HG02763 (cell line): Measurements from ENCODE around the gene PDE4A.
"Not testable (repeated sequence)": the region's sequence is repeated elsewhere in the genome, so short reads cannot be mapped to it uniquely, and the experiment has no call there.

ENCODE experiments used
- ATAC-seq: cut with Tn5 transposase; IDR thresholded peaks from one replicate; pipeline ENCODE4 v1.9.1; 2021; ENCODE audit warnings: mild to moderate bottlenecking, moderate library complexity; ENCODE audit not compliant: unreplicated experiment

PDE4A gene

GRCh38 chr19:10420444-10421239 is at the start of gene PDE4A:
Gene PDE4A (plus strand): TSS chr19:10420538. CDS start chr19:10420765, 227 bp downstream.
- no peak for ATAC-seq

- ATAC-seq, result no peak
Observed at GRCh38 chr19:10372690-10373089, 47.6 kb upstream of the PDE4A start.

- no peak for ATAC-seq
Observed at GRCh38 chr19:10374931-10375330, 45.4 kb upstream of the PDE4A start.

DNA sequence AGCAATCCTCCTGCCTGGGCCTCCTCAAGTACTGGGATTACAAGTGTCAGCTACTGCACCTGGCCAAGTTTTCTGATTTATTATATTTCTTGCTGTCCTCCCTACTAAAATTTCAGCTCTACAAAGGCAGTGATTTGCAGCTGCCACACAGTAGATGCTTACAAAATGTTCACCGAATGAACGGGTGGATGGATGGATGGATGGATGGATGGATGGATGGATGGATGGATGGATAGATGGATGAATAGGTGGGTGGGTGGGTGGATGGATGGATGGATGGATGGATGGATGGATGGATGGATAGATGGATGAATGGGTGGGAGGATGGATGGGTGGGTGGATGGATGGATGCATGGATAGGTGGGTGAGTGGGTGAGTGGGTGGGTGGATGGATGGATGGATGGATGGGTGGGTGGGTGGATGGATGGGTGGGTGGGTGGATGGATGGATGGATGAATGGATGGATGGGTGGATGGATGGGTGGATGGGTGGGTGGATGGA is 43.1 kb upstream of the PDE4A start:
- not testable (repeated sequence) for ATAC-seq

DNA sequence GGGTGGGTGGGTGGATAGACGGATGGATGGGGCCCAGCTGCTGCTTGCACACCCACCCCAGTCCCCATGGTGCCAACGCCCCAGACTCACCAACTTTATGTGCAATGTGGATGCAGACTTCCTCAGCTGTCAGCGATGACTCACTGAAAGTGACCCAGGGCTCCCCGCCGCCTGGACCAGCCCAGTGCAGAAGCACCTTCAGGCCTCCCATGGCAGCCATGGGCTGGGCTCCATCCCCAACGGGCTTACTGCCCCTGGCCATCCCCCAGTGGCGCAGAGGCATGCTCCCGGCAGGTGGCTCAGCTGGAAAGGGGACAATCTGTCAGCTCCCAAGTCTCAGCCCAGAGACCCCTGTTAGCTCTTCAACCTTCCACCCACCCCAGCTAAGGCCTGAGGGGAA is 42.2 kb upstream of the PDE4A start:
- ATAC-seq, result no peak

GRCh38 chr19:10379880-10380312 is 40.4 kb upstream of the PDE4A start:
- ATAC-seq, result no peak

DNA sequence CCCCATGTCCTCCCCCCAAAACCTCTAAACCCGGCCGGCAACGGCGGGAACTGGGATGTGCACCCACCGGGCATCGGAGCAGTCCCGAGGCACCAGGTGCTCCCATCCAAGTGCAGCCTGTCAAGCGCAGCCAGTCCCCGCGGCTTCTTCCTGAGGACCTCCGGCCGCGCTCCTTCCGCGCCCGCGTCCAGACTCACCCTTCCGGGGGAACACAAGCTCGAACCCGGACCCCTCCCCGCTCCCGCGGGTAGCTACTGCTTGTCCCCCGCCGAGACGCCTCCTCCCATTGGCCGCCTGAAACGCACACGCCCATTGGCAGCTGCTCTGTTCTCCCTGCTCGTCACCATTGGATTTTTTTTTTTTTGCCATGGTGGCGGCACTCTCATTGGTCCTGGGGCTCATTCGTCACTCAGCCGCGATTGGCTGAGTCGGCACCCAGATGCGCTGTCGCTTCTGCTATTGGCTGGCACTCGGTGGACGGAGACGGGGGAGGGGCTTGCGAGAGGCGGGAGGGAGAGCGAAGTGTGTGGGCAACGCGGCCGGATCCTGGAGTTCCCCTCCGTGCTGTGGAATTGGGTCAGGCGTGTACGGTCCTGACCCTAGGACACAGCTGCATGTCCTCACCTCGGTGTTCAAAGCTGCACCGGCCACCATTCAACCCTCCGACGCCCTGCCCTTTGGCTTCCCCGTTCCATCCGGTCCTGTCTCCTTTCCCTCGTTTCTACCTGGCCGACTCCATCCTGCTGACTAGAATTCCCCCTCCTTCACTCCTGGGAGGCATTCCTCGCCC is 39.8 kb upstream of the PDE4A start, which contains the start of gene TYK2:
Gene TYK2, minus strand, starts transcription at position 260 of the 790 bp plus-strand sequence. CDS start 2,166 bp downstream, outside the sequence.
- peak; percentile 94 for ATAC-seq

GRCh38 chr19:10383223-10383499 is 37.2 kb upstream of the PDE4A start:
- ATAC-seq, result not testable (repeated sequence)

DNA sequence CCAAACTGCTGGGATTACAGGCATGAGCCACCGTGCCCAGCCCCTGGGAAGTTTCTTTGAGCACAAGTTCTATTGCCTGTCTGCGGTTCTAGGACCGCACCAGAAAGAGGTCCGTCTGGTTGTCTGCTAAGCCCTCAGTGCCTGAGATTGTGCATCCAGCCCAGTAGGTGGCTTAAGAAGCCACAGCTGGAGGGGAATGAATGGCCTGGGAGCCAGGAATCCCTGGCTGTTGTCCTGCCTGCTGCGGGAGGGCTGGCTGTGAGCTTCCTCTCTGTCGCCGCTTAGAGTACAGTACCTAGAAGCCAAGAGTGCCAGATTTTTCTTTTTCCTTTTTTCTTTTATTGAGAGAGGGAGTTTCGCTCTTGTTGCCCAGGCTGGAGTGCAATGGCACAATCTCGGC is 35.8 kb upstream of the PDE4A start:
- no peak for ATAC-seq

GRCh38 chr19:10388957-10389356 is 31.4 kb upstream of the PDE4A start:
- no peak for ATAC-seq

DNA sequence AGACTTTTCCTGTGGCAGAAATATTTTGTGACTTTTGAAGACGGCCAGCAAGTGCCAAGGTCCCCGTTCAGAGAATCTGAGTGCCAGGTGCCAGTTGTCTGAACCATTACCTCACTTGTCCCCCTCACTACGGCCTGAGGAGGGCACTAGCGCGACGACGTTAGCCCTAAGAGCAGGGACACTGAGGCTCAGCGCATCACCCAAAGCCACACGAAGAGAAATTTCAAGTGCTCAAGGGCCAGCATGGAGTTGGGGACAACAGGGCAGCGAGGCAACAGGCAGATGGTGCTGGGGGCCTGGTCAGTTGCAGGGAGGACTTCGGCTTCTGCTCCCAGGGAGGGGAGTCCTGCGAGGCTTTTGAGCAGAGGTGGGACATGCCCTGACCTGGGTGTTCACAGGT is 30.5 kb upstream of the PDE4A start:
- no peak for ATAC-seq

- ATAC-seq, result no peak
Observed at GRCh38 chr19:10390652-10391286, 29.6 kb upstream of the PDE4A start.

- ATAC-seq, result no peak
Observed at GRCh38 chr19:10392120-10392519, 28.2 kb upstream of the PDE4A start.

GRCh38 chr19:10393137-10393536 is 27.2 kb upstream of the PDE4A start:
- no peak for ATAC-seq

DNA sequence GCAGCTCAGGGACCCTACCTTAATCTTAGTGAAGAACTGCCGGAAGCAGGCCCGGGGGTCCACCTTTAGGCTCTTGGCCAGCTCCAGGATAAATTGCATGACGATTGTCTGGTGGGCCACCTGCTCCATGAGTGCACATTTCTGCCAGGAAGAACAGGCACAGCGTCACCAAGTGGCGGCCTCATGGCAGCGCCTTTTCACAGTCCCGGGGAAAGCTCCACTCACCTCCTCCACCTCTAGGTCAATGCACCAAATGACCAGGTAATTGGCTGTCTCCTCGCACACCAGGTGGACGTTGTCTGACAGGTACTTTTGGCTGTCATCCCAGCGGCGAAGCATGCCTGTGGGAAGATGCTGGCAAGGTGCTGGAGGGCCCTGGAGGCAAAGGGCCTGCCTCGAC is 25.3 kb upstream of the PDE4A start:
- no peak for ATAC-seq

DNA sequence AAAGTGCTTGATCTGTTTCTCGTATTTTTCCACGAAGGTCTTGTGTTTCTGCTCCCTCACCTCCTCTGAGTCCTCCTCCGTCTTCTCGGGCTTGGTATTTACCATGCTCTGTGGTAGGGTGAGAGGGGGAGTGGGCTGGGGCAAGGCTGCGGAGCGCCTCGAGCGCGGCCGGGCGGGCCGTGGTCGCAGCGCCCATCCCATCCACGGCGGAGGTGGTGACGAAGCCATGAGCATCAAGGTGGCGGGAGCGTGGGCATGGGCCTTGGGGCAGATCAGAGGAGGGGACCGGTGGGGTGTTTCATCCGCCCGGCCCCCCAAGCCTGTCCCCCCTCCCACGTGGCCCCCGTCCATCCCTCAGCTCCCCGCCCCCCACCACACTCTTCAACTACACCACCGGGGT is 24.9 kb upstream of the PDE4A start:
- no peak for ATAC-seq

DNA sequence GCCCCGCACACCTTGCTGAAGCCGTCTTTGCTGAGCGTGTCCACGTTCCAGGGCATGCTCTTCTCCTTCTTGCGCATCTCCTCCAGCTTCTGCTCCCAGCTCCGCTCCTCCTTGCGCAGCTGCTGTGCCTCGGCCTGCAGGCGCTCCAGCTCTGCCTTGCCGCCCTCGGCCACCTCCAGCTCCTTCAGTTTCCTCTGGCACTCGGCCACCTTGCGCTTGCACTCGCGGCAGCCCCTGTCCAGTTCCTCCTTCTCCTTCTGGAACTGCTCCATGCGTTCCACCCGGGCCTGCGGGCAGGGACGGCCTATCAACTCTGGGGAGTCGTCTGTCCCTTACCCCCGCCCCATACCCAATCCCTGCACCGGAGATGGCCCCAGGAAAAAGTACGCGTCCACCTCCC is 24.4 kb upstream of the PDE4A start:
- no peak for ATAC-seq

GRCh38 chr19:10398819-10399218 is 21.5 kb upstream of the PDE4A start:
- ATAC-seq, result no peak

GRCh38 chr19:10399340-10399739 is 21.0 kb upstream of the PDE4A start:
- not testable (repeated sequence) for ATAC-seq

- ATAC-seq, result no peak
Observed at GRCh38 chr19:10399878-10400277, 20.5 kb upstream of the PDE4A start.

- no peak for ATAC-seq
Observed at GRCh38 chr19:10402441-10403038, 17.8 kb upstream of the PDE4A start.
